ENCODE measurements around the gene WNK2.

Gene WNK2

DNA sequence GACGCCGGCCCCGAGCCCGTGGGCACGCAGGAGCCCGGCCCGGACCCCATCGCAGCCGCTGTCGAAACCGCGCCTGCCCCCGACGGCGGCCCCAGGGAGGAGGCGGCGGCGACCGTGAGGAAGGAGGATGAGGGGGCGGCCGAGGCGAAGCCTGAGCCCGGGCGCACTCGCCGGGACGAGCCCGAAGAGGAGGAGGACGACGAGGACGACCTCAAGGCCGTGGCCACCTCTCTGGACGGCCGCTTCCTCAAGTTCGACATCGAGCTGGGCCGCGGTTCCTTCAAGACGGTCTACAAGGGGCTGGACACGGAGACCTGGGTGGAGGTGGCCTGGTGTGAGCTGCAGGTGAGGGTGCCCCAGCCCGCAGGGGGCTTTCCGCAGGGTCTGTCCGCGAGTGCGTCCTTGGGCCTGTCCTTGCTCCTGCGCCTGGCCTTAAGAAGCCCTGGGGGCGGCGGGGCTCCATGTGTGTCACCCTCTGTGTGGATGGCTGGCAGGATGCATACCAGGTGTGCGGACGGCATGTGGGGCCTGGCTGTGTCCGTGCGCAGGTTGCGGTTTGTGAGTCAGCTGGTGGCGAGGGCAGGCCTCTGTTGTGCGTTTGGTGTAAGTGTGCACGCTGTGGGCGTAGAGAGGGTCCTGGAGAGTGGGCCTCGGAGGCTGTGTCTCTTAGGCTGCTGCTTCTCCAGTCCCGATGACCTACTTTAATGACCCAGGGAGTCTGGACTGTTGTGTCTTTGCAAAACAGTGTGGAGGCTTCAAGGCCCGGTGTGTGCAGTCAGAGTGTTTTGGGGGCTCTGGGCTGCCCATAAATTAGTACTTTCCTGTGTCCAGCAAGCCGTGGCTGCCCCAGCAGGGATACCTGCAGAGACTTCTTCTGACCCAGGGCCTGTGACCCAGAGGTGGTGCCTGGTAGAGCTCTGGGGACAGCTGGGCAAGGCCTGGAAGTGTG lies 1.6 kb downstream of the WNK2 start:
- no peak for DNase-seq (ENCODE audit: low read depth)

DNA sequence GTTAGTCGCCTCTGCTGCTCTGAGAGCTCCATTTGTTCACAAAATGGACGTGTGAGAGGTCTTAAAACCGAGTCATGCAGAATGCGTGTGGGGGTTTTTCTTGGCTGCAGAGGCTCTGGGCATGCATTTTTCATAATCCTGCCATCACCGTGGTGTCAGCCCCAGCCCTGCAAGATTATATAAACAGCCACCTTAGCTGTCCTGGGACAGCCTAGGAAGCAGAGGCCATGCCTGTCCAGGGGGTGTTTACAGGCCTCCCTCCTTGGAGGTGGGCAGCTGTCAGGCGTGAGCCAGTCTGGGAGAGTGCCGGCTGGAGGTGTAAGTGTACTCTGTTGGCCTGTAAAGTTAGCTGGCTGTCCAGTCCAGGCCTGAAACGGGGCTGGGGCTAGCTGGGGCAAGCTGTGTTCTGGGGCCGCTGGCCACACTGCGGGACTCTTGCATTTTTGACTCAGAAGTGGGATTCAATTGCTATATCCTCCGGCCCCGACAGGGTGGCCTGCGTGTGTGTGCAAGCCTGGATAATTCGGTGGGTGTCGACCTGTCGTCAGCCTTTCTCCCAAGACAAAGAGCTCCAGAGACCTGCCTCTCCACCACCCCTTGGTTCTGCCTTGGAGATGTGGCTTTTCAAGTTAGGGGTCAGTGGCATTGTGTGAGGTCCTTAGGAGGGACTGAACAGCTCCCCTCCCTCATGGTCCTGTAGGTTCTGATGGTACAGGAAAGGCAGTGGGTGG lies 2.4 kb downstream of the WNK2 start:
- no peak for DNase-seq (ENCODE audit: low read depth)

DNA sequence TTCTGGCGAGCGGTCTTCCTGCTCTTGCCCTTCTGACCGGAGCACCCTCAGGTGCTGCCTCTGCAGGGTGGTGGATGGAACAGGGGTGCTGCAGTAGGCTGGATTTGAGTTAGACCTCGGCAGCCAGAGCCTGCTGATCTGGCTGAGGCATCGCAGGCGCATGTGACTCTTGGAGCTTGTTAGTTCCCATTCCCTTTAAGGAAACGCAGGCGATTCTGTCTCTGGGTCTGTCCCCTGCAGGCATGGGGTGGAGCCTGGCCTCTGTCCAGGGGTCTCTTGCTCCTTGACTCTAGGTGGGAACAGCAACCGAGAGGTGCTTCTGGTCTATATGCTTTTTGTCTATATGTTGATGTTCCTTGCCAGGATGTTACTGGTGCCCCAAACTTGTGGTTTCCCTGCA lies 3.1 kb downstream of the WNK2 start:
- no peak for DNase-seq (ENCODE audit: low read depth)

DNA sequence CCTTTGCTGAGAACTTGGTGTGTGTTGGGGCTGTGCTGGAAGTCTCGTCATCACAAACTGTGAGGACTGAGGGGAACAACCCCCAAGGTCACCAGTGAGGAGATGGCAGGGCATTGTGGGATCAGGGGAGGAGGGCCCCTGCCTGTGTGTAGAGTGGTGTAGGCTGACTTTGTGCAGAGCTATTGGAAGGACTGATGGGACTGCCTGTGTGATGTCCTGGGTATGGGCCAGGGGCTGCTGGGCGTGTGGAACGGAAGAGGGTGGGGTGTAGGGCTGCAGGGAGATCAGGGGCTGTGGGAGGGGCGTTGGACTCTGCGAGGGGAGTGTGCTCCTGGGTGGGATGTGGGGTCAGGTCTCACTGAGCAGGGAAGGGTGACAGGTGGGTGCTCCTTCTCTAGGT lies 3.6 kb downstream of the WNK2 start:
- no peak for DNase-seq (ENCODE audit: low read depth)

DNA sequence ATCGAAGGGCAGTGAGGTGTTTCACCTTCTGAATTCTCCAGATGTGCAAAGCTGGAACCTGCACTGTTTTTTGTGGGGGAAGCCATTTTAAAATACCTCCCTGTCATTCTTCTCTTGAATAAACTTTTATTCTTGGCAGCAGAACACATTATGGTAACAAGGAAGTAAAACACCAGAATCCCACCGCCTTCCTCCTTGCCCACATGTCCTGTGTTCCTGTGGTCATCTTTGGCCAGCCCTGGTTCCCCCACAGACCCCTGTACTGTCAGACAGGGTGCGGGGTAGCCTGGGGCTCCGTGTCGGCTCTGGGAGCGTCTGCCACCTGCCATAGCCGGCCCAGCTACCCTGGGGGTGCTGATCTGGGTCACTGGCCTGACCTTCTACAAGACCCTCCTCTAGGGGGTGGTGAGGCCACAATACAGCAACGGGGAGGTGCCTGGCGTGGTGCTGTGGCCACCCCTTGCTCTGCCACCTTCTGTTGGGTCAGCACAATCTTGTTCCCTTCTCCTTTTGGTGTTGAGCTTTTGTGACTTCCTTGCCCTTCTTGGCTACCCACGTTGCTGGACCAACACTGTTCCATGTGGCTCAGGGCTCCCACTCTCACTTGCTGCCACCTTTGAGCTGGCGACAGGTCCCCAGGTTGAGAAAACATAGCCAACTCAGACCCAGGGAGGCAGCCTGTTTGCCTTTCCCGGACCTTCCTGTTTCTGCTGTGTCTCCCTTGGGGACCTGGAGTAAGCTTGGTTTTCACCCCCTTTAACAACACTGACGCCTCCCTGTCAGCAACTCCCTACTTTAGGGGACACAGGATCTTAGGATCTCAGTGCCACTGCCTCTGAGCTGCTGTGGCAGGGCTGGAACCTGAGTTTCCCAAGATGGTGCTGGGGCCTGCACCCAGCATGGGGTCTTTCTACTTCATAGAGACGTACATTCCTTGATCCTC lies 4.8 kb downstream of the WNK2 start:
- no peak for DNase-seq (ENCODE audit: low read depth)

DNA sequence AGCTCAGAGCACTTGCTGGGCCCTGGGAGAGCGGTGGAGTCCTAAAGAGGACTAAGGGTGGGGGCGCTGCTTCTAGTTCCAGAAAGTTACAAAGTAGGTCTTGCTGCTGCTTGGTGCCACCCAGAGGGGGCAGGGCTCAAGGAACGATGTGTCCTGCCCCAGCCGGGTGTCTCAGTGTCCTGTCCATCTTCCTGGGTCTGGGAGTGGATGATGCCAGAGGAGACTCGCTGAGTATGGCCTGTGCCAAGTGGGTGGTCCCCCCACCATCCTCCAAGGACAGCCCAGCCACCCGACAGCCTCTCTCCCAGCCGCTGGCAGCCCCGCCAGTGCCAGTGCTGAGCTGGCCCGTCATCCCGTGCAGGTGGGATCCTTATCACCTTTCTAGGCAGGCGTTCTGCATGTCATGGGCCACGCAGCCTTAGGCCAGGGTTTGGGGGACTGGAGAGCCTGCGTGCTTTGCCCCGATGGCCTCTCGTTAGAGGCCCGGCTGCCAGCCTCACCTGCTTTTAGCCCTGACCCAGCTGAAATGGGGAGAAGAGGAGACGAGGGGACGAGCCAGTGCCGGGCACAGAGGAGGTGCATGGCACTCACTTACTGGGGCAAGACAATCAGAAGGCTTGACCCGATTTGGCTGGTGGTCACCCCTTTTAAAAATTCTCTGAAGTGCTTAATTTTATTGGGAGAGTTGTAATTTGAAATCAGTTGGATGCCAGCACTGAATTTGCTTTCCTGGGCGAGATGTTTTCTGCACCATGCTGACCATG lies 5.6 kb downstream of the WNK2 start:
- DNase-seq (ENCODE audit: low read depth): no peak

DNA sequence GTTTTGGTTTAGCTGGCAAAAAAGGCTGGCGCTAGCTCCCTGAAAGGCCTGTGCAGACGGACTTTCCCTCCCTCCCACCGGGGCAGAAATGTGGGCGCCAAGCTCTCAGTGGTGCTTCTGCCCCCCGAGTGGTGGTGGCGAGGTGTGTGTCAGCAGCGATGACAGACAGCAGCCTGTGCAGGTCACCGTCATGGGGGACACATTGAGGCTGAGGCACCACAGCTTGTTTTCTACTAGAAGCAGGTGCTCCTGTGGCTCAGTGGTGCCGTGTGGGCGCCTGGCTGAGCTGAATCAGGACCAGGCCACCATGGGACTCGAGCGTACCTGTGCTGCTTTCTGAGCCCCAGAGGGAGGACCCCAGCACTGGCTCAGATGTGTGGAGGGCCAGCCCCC lies 6.2 kb downstream of the WNK2 start:
- DNase-seq (ENCODE audit: low read depth): no peak

DNA sequence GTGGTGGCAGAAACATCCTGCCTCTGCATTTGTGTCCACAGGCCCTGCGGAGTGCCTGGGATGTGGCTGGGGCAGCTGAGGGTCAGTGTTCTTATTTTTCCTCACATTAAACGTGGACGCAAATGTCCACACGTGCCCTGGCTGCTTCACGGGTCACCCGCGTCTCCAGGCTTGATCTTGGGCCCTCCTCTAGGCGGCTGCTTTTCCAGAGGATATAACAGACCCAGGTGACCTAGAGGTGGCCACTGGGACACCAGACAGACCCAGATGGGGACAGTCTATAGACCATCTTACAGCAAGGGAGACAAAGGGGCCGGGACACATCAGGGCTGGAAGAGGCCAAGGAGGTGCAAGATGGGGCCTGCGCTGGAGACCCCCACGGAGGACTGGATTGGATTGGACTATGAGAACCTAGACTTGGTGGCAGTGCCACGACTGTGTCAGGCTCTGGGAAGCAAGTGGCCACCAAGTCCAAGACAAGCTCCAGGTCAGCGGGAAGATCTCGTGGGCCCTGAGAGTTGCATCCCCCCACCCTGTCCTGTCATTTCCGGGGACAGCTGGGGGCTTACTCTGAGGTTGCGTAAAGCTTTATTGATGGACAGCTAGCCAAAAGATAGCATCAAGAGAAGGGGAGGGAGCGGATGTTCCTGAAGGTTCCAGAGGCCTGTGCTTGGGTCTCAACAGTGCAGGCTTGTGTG lies 6.9 kb downstream of the WNK2 start:
- no peak for DNase-seq (ENCODE audit: low read depth)

DNA sequence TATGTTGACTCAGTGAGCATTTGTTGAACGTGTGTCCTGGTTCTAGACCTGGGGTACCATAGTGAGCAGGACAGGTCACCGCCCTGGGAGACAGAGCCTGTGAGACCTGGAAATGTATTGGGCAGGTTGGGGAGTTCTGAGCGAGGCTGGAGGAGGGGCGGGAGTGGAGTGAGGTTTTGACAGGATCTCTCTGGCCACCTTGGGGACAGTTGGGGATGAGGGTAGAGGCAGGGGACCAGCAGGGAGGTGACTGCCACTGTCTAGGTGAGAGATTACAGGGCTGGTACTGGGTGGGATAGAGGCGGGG lies 7.4 kb downstream of the WNK2 start:
- DNase-seq (ENCODE audit: low read depth): no peak

DNA sequence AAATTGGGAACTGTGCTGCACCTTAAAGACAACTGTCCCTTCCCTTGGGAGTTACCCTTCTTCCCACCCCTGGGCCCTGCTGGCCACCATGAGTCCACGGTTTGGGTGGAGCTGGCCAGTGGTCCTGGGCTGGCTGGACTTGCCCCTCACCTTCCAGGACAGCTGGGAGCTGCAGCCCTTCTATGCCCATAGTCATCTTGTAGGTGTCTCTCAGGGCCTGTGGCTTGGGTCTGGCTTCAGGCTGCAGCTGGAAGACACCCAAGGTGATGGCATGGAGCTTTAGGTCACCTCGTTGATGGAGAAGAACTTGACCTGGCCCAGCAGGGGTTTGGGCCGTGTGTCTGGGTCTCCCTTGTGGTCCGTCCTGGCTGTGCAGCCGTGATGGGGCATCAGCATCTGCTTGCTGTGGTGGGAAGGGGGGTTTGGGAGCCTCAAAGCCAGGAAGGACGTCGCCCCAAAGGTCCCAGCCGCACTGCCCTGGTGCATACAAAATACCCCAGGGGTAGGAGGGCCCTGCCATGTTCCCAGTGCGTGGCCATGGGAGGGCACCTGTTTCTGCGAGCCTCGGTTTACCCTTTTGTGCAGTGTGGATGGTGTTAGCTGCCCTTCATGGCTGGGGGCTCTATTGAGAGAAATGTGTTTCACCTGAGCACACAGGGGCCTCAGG lies 8.9 kb downstream of the WNK2 start:
- DNase-seq (ENCODE audit: low read depth): no peak

DNA sequence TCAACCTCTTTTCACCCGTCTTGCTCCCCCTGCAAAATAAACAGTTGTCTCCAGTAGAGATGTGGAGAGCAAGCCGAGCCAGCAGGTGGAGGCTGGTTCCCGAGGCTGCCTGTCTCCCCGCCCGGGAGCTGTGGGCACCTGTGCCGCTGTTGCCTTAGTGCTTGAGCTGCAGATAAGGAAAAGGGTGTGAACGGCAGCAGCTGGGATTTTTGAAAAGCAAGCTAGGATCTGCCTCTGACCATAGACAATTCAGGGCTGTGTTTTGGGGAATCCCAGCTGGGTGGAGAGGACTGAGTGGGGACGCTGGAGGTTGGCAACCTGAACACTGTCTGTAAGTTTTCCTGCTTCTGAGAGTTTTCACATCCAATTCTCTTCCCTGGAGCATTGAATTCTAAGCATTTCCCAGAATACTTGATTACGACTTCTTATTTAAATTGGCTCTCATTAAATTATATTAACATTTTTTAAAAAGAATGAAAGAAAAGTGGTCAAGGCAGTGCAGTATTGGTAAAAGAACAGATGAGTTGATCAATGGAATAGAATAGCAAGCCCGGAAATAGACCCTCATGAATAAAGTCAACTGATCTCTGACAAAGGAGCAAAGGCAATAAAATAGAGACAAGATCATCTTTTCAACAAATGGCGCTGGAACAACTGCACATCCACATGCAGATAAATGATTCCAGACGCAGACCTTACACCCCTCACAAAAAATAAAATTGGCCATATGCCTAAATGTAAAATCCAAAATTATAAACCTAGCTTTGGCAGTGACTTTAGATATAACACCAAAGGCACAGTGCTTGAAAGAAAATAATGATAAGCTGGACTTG lies 9.7 kb downstream of the WNK2 start:
- DNase-seq (ENCODE audit: low read depth): no peak

DNA sequence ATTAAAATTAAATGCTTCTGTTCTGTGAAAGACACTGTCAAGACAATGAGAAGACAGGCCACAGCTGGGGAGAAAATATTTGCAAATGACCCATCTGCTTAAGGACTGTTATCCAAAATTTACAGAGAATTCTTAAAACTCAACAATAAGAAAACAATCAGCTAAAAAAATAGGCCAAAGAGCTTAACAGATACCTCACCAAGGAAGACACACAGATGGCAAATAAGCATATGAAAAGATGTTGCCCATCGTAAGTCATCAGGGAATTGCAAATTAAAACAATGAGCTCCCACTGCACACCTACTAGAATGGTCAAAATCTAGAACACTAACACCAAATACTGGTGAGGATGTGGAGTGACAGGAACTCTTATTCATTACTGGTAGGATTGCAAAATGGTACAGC lies 10.3 kb downstream of the WNK2 start:
- DNase-seq (ENCODE audit: low read depth): no peak

DNA sequence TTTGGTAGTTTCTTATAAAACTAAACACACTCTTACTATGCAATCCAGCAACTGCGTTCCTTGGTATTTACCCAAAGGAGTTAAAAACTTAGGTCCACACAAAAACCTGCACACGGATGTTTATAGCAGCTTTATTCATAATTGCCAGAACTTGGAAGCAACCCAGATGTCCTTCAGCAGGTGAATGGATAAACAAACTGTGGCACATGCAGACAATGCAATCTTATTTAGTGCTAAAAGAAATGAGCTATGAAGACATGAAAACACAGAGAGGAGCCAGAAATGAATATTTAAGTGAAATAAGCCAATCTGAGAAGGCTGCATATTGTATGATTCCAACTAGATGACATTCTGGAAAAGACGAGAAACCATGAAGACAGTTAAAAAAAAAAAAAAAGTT lies 10.7 kb downstream of the WNK2 start:
- no peak for DNase-seq (ENCODE audit: low read depth)

DNA sequence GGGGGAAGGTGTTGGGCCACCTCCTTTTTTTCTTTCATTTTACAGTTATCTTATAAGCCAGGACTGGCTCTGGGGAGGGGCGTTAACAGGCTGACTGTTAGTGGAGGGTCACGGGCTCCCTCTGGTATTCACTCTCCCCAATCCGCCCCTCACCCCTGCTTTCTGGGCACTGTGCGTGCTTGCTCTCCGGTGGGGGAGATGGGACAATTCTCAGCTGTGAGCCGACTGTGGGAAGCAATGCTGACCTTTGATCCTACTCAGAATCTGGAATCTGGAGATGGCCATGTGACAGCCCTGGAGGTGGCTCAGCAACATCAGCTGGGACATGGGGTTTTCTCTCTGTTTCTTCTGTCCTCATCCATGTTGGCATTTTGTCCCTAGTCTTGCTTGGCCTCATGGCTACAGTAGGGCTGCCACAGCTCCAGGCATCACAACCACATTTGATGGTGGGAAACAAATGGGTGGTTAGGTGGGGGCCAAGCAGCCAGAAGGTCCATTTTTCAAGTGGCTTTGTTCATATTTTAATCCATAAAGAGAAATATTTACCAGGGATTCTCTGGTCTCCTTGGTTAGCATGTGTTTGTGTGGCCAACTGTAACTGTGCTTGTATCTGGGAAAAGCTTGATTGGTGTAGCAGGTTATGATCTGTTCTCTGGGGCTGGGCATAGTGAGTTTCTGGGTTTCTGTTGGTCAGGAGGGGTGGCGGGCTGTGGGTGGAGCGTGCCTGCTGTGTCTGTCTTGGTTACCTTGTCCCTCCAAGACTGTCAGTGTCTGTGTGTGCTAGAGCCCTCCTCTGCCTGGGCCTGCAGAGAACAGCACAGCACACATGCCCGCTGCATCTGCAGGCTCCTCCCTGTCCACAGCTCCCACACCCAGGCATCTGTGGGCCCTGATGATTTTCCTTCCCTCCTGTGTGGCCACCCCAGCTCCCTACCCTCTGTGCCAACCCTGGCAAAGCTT lies 12.4 kb downstream of the WNK2 start:
- no peak for DNase-seq (ENCODE audit: low read depth)

DNA sequence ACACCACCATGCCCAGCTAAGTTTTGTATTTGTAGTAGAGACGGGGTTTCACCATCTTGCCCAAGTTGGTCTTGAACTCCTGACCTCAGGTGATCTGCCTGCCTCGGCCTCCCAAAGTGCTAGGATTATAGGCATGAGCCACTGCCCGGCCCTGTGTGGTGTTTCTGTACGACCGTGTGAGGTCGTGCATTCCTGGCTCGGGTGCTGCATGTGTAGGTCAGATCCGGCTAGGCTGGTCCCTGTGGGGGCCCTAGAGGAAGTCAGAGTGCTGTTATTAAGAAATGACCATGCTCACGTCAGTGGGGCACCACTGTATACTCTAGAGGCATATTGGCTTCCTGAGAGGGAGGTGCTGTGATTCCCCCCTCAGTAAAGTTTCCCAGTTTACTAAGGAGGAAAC lies 13.7 kb downstream of the WNK2 start:
- no peak for DNase-seq (ENCODE audit: low read depth)

DNA sequence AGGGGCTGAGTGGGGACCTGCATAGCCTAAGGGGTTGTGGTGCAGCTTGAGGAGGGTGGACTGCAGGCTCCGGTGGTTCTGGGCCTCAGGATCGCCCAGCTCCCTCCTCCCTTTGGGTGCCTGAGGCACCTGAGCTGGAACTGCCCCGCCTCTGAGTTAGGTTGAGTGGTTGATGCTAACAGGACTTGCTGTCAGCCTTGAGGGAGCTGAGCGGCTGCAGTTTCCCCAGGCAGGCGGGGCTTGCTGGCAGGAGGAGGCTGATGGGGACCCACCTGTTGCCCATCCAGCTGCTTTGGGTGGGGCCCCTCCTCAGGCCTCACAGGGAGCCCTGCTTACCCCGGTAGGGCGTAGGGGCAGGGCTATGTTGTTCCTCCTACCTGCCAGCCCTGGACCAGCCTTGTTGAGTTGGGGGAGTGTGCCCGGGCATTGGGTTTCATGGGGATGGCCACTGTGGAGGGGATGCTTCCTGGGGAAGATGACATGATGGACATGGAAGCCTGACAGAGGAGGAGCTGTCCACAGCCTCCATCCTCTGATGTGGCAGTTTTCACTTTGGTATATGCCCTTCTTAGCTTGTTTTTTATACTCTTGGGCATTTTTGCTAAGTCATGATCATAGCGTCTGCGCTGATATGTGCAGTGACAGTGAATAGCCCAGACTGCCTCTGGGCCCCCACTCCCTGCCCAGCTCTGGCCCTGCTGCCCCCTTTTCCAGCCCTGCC lies 14.3 kb downstream of the WNK2 start:
- no peak for DNase-seq (ENCODE audit: low read depth)

DNA sequence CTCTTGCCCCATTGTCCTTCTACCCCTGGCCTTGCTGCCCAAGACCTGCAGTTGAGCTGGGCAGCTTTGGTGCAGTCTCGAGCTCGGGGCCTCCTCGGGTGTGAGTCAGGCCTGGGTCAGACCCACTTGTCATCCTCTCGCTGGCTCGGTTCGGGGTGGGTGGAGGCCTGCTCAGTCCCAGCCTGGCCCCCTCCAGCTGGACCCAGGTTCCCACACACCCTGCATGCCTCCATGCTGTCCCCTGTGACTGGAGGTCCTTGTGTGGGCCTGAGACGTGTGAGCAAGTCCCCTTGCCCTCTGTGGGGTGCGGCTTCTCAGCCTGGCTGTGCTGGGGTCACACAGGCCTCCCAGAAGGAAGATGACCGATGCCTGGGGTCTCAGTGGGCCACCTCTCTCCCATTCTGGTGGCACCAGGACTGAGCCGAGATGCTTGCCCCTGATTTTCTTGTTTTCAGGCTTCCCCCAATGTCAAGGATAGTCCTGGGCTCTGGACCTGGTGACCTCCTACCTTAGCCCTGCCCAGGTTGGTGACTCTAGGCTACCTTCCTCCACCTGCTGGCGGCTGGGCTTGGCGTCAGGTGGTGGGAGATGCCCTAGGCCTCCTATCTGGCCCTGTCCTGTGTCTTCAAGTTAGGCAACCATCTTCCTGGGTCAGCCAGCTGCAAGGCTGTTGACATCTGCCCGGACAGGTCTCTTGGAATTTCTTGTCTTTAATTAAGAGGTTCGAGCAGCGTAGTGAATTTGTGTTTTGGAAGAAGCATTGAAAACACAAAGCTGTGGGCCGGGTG lies 15.1 kb downstream of the WNK2 start:
- no peak for DNase-seq (ENCODE audit: low read depth)
